HG03558 (cell line): Measurements from ENCODE around the gene PPM1H.

ENCODE experiments used
- ATAC-seq: cut with Tn5 transposase; IDR thresholded peaks from one replicate; pipeline ENCODE4 v1.9.1; 2021; ENCODE audit warnings: moderate number of reproducible peaks; ENCODE audit not compliant: unreplicated experiment; ENCODE audit errors: extremely low read depth

The PPM1H gene

DNA sequence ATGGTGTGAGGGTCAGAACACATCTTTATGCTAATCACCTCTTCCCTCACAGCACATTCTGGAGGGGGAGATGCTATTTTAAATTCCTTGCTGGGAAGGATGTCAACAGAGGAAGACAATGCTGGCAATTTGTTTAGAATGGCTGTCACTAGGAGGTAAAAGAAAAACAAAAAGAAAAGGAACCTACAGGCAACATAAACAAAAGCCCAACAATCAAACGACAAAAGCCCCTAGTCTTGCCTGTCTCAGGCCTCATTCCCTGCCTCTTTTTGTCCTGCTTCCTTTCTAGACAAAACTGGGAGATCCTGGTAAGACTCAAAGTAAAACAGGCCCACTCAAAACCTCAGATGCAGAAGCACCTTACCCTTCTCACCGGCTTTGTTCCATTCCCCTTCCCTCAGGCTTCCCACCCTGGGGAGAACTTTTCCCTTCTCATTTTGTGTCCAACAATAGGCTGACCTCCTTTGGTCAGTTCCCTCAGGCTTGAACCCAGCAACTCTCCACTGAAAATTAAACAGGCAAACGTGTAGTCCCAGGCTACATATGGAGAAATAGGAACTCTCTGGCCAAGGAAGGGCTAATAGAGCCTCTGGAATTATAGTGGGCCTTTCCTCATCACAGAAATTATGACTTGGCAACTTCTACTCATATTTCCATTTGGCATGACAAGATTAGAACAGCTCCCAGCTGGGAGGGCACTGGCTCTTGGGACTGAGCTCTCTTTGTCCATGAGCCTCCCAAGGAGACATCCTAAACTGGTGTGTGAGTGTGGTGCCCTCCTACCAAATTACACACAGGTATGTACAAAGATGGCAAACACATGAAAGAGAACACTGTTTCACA is 275.3 kb downstream of the PPM1H start:
- ATAC-seq: no peak

DNA sequence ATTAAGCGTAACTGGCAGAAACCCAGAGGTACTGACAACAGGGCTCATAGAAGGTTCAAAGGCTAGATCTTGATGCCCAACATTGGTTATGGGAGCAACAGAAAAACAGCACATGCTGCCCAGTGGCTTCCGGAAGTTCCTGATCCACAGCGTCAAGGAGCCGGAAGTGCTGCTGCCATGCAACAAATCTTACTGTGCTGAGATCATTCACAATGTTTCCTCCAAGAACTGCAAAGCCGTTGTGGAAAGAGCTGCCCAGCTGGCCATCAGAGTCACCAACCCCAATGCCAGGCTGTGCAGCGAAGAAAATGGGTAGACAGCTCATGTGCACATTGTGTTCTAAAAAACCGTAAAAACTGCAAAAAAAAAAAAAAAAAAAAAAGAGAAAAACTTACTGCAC is 276.0 kb downstream of the PPM1H start:
- no peak for ATAC-seq

- no peak for ATAC-seq
These were observed 277.7 kb downstream of the PPM1H start for GRCh38 chr12:62657363-62657632.

DNA sequence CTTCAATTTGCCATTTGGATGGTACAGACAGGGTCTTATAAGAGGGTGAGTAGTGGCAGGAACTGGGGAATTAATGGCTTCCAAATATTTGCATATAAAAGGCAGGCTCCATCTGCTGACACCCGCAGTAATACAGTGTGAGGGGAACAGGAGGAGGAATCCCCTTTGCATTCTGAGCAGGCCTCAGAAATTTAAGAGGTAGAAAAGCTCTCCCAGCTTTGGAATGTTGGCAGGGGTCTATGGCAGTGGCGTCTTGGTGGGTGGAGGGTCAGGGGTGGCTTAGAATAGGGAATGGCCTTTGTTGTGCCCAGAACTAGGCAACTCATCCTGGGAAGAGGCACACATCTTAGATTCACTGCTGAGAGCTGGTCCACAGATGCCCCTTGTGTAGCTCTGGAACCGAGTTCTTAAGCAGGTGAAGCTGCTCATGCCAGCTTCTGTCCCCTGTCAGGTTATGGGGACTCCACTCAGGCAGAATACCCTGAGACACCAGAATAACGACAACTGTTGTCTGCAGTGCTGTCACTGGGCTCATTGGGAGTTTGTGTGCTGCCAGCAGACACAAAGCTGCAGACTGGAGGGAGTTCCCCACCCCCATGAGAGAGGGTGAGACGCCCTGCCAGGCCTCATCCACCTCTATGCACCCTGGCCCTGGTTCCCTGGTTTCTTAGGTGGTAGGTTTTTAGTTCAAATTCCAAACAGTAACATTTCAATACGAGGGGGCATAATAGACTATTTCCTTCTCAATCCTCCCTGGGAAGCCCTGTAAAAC is 278.2 kb downstream of the PPM1H start:
- no peak for ATAC-seq

GRCh38 chr12:62655666-62656151 is 279.2 kb downstream of the PPM1H start:
- no peak for ATAC-seq

DNA sequence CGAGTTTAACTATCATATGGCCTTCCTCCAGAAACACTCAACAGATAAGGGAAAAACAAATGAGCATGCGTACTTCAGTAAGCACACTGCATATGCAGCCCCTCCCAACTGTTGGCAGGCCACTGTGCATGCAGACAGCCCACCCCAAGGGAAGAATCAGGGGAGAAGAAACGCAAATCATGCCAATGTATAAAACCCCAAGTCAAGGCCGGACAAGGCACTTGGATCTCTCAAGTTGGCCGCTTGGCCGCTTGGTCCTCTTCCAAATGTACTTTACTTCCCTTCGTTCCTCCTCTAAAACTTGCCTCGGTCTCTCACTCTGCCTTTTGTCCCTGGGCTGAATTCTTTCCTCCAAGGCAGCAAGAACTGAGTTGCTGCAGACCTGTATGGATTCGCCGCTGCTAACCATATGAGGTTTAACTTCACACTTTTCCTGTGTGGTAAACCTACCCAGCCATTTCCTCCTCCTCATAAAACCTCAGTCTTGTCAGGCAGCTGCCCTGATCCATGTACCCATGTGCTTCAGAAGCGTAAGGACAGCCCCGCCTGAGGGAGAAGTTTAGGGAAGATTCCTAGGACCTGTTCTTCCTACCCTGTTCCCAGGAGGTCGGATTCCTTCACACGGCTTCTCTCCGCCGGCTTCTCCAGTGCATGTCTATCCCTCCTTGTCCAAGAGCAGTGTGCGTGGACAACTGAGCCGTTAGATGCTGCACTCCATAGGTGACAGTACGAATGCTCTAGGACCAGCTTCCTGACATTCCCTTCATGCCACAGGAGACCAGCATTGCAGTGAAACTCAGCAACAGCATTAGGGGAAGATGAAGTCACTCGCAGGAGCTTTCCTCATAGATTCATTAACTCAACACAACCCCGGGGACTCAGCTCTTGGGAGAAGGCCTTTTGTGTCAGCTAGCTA is 280.4 kb downstream of the PPM1H start:
- ATAC-seq: no peak

- no peak for ATAC-seq
These were observed 281.2 kb downstream of the PPM1H start for GRCh38 chr12:62653740-62654139.

GRCh38 chr12:62653304-62653703 is 281.6 kb downstream of the PPM1H start:
- no peak for ATAC-seq

DNA sequence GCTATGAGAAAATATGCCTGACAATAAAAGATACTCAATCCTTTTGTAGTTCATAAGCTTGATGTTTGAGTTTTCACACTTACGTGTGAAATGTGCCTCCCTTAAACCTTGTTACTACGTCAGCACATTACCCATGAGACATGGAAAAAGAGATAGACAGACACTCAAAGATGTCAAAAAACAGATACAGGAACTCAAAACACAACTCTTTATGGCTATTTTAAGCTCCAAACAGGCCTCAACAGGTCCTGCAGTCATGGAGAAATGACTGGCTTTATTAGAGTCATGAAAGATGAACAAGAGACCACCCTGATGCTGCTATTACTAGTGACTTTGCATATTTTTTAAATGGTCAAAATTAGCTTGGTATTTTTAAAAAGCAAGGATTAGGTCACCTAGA is 283.8 kb downstream of the PPM1H start:
- no peak for ATAC-seq

DNA sequence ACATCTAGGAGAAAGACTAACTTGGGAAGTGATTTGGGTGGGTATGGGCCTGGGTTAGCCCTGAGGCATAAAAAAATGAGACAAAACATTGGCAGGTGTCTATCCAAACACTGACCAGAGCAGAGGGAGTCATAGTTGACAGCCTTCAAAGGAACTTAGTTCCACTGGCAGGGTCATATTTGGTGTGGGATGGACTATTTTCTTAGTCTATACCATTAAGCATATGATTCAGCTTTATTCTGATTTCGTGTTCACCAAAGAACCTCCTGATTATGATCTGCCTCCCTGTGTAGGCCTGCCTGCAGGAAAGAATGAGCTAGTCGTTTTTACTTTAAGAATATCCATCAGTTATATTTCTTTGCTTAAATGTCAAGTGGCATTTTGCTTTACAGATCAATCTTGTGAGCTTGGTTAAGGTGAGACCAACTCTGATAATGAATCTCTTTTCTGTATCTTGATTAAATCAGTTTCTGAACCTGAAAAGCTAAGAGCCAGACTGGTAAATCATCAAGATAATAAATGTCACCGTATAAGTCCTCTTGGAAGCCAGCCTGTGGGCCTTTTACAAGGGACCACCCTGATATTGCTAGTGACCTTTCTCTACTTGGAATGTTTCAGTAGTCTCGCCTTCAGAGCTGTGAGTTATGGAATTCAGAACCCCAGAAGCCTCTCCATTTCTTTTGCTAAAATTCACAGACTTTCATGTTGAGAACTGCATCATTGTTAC is 285.4 kb downstream of the PPM1H start:
- no peak for ATAC-seq

GRCh38 chr12:62647586-62647985 is 287.4 kb downstream of the PPM1H start:
- ATAC-seq: no peak

DNA sequence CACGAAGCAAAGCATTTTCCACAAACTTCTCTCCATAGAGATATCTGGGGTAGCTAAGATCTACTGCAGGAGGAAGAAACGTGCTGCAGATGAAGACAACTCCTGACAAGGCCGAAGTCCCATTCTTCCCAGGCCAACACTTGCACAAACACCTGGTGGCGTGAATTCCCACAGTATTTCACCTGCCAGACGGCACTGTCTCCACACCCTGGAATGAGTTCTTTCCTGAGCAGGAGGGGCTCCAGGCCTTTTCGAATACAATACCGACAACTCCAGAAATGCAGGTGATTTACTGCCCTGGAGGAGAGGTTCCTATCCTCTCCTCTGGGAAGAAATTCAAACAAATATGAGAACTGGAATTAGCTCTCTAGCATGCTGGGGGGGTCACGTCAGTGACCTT is 288.4 kb downstream of the PPM1H start:
- no peak for ATAC-seq

DNA sequence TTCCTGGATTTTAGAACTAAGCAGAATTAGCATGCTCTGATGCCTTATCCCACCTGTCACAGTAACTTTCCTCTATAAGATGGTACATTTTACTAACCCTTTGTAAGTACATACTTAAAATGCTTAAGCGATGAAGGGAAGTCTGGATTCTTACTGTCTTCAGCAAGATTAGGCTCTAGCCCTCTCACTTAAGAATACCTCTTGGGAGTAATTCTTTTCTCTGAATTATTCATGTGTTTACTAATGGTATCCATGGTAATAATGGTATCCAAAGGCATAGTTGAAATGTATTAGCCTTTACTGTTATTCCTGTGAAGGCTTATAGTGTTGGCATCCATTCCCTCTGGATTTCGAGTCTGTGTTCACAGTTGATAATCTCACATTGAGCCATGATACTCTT is 291.5 kb downstream of the PPM1H start:
- ATAC-seq: no peak

DNA sequence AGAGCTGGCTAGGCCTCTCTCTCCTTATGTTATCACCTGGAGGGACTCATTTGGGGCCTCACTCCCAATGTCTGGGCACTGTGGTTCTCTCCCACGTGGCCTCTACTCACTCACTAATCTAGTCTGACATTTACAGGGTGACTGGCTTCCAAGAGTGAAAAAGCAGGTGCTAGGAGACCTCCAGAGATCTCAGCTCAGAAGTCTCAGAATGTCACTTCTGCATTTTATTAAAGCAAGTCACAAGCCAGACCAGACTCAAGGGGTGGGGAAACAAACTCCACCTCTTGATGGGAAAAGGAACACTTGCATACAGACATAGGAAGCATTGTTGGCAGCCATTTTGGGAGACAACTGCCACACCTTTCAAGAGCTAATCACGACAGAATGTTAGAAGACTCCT is 292.5 kb downstream of the PPM1H start:
- ATAC-seq: no peak

DNA sequence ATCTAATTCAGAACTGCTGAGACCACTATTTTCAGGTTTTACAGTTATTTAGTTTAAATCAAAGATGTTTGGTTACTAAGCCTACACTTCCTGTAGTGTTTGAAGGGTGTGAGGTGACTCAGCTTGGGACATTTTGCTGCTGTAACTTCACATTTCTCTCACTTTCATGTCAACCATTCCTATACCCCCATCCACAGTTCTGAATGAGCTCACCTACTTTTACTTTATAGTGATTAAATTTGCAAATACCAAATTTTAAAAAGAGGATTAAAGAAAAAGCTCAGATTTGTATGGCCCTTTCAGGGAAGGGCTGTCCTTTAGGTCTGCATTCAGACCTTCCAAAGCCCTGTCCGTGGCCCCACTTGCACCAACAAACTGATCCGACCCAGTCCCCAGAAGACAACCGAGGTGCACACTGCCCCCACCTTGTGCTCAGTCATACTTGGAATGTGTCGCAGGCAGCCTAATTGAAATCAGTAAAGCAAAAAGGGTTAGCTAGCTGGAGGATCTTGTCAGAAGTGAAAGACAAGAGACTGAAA is 294.0 kb downstream of the PPM1H start:
- peak; percentile 90 for ATAC-seq

- no peak for ATAC-seq
These were observed 297.3 kb downstream of the PPM1H start for GRCh38 chr12:62637679-62638078.

GRCh38 chr12:62635649-62636048 is 299.3 kb downstream of the PPM1H start:
- no peak for ATAC-seq

DNA sequence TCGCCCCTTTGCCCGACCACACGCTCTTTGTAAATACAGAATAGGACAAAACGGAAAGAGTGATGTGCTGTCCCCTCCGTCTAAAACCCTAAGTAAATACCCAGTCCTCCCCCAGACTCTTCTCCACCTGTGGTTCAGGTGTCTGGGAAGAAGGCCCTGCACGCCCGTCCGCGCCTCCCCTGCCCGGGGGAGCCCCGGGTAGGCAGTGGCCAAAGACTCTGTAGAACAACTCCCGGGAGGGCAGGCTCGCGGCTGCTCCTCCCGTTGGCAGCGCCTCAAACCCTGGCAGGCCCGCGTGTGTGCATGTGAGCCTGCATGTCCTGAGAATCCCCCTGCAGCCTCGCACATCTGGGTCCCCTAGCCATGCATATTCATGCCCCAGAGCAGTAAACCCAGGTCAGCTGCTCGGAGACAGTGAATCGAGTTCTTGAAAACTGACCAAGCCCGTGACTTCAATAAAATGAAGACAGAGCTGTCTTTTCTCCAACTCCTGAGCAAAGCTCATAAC is 302.5 kb downstream of the PPM1H start:
- no peak for ATAC-seq
